DMS79 treated with DMSO at 0.1 percent for 48 hours (cell line): ENCODE measurements around the gene UBE2R2.
"Not testable (repeated sequence)": the region's sequence is repeated elsewhere in the genome, so short reads cannot be mapped to it uniquely, and the experiment has no call there.

Source experiments
- DNase-seq: peaks from one replicate; lab custom pipeline; 2025; lab: John Stamatoyannopoulos, UW

UBE2R2 gene

DNA sequence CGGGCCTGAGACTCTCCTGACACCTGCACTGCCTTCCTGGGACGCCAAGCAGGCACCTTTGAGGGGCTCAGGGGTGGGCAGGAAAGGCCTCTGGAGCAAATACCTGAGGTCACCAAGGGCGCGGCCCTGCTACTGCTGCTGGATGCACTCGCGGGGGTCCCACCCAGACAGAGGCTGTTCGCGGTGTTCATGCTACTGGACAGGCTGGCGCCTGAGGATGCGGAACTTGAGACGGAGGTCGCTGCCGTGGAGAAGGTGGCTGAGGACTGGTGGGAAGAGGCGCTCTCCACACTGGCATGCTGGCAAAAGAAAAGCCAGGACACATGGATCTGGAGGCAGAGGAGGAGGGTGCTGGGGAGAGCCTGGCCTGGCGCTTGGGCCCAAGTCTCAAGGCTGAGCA, 110.7 kb downstream of the UBE2R2 start:
- DNase-seq = no peak

DNA sequence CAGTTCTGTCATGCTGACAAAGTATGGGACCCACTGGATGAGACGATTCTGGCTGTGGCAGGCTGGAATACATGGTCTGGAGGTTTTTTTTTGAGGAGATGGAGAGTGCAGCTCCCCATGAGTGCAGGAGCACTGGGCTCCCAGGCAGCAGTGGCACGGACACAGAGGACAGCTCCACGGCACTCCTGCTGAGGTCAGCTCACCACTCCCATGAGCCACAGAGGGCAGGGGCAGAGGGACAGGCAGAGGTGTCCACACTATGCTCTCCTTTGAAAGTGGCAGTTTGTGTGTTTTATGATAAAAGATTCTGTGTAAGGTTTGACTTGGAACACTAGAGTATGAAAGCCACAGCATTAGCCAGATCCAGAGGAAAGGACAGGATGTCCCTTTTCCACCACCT, 114.4 kb downstream of the UBE2R2 start:
- no peak for DNase-seq

DNA sequence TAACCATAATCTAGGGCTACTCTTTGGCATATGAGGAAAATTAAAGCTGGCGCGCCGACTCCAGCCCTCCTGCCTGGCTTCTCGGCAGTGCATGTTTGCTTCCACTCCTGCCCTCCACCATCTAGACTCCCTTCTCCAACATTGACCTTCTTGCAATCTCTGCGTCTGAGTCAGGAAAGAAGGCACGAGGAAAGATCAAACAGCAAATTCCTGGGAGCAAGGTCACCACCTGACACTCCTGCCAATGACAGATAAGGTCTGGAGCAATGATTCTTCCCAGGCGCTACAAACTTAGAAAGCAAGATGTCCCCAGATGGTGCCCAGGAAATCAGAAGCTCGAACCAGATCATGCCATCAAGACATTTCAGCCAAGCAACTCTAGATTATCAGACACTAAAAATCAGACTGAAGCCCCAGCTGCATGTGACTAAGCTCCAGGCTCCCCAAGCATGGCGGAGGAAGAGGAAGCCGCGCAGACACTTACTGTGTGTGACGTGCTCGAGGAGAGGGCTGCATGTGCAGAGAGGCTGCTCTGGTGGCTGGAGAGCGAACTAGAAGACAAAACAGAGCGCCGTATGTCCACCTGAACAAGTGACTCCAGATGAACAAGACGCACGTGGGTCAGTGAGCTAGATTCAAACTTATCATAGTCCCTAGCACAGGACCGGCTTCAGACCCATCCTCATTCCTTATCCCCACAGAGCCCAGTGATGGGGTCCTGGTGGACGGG, 115.3 kb downstream of the UBE2R2 start:
- no peak for DNase-seq

DNA sequence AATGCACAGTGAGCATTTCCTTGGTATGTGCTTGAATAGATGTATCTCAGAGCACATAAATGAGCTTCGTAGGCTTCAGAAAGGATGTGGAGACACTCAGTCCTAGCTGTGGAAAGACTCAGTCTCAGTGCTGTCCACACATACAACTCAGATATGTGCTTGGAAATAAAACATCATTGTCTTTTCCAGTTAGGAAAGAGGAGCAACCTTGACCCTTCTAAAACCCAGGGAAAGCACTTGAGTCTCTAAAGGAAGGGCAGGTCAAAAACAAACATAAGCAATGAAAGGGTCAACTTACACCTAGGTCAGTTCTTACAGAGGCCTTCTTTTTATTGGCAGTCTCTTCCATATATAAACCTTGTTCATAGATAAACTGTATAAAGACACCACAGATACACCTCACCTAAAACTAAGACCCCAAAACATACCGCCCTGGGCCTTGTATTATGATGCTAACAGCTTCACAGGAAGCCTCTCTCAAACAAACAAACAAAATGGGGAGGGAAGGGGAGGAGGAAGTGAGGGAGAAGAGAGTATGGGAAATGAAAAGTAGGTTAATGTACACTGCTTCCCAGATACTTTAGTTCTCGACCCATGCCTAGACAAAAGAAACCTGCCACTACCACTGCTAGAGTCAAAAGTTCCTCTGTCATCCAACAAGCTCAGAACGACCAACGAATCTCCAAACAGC, 117.4 kb downstream of the UBE2R2 start:
- DNase-seq = no peak

DNA sequence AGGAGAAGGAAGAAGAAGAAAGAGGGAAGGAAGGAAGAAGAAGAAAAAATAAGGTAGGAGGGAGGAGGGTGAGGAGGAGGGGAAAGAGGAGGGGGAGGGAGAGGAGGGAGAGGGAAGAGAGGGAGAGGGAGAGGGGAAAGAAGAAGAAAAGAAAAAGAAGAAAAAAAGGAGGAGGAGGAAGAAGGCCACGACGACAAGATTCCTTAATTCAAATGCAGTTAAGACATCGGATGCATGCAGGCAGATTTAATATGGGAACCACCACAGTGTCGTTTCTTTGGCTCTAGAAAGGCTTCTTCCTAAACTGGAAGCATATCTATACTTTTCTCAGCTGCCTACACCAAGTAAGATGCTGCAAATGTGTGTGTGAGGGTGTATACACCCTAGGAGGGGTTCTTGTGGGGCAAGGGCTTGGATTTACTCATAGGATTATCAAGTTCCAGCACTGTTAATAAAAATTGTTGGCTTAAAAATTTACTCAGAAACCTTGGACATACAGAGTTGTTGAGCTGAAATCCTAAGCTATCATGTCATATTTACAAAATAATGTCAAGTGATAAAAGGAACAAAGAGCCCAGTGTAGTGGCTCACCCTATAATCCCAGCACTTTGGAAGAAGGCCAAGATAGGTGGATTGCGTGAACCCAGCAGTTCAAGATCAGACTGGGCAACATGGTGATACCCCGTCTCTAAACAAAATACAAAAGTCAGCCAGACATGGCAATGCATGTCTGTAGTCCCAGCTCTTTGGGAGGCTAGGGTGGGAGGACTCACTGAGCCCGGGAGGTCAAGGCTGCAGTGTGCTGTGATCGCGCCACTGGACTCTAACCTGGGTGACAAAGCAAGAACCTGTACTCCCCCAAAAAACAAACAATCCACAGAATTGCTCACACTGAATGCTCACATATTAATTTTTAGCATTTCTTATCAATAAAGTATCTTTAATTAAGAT, 123.2 kb downstream of the UBE2R2 start:
- peak; percentile 3 for DNase-seq

DNA sequence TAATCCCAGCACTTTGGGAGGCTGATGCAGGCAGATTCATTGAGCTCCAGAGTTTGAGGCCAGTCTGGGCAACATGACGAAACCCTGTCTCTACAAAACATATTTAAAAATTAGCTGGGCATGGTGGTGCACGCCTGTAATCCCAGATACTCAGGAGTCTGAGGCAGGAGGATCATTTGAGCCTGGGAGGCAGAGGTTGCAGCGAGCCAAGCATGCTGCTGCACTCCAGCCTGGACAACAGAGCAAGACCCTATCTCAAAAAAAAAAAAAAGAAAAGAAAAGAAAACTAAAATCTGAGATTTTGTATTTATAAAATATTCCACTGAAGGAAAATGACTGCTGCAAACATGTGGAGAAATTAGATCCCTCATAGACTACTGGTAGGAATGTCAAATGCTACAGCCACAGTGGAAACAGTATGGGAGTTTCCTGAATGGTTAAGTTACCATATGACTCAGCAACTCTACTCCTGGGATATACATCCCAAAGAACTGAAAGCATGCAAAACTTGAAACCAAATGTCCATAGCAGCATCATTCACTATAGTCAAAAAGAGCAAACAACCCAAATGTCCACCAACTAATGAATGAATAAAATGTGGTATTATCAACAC, 125.6 kb downstream of the UBE2R2 start:
- no peak for DNase-seq

DNA sequence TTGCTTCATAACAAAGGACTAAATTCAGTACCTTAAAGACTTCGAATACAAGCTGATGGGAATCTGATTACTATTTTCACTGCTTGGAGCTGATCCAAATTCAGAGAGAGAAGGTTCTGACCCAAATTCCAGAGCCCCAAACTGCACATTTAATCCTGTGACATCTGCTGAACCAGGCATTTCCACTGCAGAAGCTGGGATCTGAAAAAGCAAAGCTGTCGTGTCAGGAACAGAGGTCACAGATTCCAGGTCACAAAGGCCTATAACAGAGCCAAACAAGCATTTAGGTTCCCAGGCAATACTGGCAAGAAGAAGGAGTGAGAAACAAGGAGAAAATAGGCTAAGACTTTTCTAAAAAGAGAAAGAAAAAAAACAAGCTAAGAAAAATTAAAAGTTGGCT, 126.4 kb downstream of the UBE2R2 start:
- no peak for DNase-seq

DNA sequence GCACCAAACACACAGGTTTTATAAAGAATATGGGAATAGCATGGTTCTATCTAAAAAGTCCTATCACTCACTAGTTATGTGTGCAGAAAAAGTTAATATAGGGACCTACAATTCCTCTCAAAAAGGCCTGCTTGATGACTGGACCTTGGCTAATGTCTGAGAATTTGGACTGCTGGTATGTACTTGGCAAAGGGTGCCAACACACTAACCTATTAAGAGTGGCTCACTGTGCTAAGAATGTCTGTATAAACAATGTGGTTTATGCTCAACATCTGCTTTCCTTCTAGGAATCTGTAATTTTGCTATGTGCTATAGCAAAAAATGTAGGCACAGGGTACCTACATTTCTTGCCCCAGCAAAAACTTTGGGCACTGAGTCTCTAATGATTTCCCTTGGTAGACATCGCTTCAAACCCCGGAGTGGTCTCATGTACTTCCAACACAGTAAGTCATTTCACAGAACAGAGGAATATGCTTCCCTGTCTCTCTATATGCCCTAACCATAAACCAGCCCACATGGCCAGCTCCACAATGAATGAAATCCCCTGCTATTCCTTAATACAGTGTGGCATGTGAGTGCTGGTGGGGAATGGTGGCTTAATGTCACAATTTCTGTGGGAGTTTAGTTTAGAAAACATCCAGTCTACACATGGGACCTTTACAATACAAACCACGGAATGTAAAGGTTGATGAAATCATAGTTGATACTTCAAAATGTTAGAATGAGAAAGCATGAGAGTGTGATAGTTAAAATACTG, 130.0 kb downstream of the UBE2R2 start:
- no peak for DNase-seq

DNA sequence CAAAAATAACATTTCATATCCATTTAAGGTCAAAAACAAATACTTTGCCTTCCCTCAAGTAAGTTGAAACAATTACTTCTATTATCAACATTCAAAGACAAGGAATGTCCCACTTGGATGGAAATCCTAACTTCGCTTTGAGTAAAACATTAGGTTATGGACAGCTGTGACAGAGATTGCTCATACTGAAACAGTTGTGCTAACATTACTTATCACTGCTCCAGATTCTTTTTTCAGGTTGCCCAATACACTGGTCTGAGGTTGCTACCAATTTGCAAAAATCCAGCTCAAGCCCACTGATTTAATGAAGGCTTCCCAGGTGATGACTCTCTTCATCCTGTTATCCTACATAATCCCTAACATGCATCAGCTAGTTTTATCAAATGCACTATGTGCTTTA, 133.4 kb downstream of the UBE2R2 start:
- DNase-seq = no peak

DNA sequence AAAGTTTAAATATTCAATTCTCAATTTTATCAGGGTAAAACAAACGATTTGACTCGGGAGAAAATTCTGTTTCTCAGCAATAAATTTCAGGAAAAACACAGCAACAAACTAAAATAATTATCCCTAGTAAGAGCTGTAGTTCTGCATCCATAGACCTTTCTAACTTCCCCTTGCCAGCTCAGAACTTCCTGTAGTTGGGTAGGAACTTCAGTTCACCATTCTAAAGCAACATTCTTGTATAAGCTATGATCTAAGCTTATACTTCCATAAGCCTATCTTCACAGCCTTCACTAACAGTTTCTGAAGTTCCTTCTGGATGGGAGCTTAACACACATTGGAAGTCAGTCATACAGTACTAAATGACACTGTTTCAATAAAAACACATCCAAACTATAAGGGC, 135.1 kb downstream of the UBE2R2 start:
- no peak for DNase-seq

DNA sequence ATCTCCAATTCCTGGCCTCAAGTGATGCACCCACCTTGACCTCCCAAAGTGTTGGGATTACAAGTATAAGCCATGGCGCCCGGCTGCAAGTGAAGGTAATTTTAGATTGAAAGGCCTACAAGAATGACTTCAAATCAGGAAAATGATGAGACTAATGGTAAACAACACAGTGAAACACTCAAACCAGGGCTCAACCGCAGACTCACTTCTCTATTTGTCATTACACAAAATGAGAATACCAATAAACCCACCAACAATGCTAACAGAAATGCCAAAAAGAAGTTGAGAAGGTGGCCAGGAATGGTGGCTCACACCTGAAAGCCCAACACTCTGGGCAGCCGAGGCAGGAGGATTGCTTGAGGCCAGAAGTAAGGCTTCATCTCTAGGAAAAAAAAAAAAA, 139.6 kb downstream of the UBE2R2 start:
- no peak for DNase-seq

DNA sequence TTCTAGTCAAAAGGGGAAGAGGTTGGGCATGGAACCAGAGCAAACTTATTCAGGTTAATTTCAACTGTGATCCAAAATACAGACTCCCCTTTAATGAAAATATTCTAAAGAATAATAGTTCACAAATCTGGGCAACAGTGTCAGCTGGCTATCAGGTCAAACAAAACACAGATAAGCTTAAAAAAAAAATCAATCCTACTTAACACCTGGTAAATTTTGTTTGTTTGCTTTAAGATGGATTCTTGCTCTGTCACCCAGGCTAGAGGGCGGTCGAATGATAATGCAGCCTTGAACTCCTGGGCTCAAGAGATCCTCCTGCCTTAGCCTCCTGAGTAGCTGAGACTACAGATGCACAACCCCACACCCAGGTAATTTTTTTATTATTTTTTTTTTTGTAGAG, 142.8 kb downstream of the UBE2R2 start:
- no peak for DNase-seq

DNA sequence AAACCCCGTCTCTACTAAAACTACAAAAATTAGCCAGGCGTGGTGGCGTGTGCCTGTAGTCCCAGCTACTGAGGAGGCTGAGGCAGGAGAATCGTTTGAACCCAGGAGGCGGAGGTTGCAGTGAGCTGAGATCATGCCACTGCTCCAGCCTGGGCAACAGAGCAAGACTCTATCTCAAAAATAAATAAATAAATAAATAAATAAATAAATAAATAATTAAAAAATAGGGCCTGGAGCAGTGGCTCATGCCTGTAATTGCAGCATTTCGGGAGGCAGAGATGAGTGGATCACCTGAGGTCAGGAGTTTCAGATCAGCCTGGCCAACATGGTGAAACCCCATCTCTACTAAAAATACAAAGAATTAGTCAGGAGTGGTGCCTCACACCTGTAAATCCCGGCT, 145.5 kb downstream of the UBE2R2 start:
- not testable (repeated sequence) for DNase-seq

DNA sequence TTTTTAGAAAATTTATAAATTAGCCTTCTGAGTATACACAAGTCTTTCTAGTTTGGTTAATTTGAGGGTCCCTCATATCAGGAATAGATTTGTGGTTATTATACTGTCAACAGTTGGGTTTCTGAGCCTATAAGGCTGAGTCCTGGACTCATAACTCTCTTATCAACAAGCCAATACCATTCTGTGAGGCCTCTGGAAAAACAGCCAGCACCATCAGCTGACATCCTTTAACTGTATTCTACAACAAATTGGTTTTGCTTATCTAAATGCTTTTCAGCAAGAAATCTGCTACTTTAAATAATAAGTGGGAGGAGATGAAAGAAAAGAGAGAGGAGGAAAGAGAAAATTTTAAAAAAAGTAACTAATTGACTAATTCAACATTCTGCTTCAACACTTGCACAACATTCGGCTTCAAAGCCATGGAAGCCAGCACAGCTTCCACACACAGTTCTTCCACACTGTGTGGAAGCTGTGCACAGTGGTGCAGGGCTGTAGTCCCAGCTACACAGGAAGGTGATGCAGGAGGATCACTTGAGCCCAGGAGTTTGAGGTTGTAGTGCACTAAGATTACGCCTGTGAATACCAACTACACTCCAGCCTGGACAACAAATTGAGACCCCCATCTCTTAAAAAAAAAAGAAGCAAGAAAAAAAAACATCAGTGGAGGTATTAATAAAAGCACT, 147.3 kb downstream of the UBE2R2 start:
- DNase-seq = no peak
